Keratinocyte (primary cell): ENCODE results near the gene SLK. TPM values are rescaled to one million over a fixed set of nuclear protein-coding genes. Genes with fewer than 3 reads are reported as not detected.

Experiments
- DNase-seq: peaks from one replicate; pipeline ENCODE4 v3.0.0-alpha.2; 2011; ENCODE audit warnings: low read depth, missing footprints, low spot score
- FAIRE-seq: peaks from 2 replicates; lab custom pipeline; 2011; peaks lifted over from hg19 to GRCh38; lab: Jason Lieb, UNC
- H2AFZ ChIP-seq: 2 replicates; pipeline ENCODE4 v1.6.0; 2012; ENCODE audit warnings: low read length, control low read depth, inconsistent platforms; ENCODE audit not compliant: control insufficient read depth
- H3K27ac ChIP-seq: 2 replicates; pipeline ENCODE4 v1.5.1; 2011; ENCODE audit warnings: low read length; ENCODE audit not compliant: control insufficient read depth, insufficient read depth
- H3K27me3 ChIP-seq: 3 replicates; pipeline ENCODE4 v1.6.0; 2011; ENCODE audit warnings: low read length; ENCODE audit not compliant: control insufficient read depth, insufficient read depth; ENCODE audit errors: extremely low read depth
- H3K36me3 ChIP-seq, 2 experiments: 2 replicates in 1 of 2; 3 replicates in 1 of 2; pipeline ENCODE4 v1.5.1; 2011; ENCODE audit warnings: low read length in 2 of 2, mild to moderate bottlenecking in 1 of 2; ENCODE audit not compliant: control insufficient read depth in 2 of 2, insufficient read depth in 2 of 2; ENCODE audit errors: extremely low read depth in 1 of 2
- H3K4me1 ChIP-seq: 3 replicates; pipeline ENCODE4 v1.5.1; 2011; ENCODE audit warnings: low read length; ENCODE audit not compliant: control insufficient read depth, insufficient read depth; ENCODE audit errors: extremely low read depth
- H3K4me2 ChIP-seq: 3 replicates; pipeline ENCODE4 v1.6.0; 2011; ENCODE audit warnings: low read depth, low read length; ENCODE audit not compliant: control insufficient read depth, insufficient read depth; ENCODE audit errors: extremely low read depth
- H3K4me3 ChIP-seq, 3 experiments: fragments of 200-600 bp in 1 of 3; sonication (generic) in 1 of 3; 2 replicates in 2 of 3; 3 replicates in 1 of 3; pipeline ENCODE4 v1.5.1; 2011 to 2016; ENCODE audit warnings: low read length in 3 of 3, mild to moderate bottlenecking in 3 of 3, control low read depth in 2 of 3, inconsistent platforms in 1 of 3, low read depth in 1 of 3, mixed read lengths in 1 of 3, mixed run types in 1 of 3, moderate library complexity in 1 of 3; ENCODE audit not compliant: control insufficient read depth in 2 of 3, insufficient read depth in 2 of 3; ENCODE audit errors: extremely low read depth in 1 of 3
- H3K79me2 ChIP-seq: 2 replicates; pipeline ENCODE4 v1.6.0; 2012; ENCODE audit warnings: low read length; ENCODE audit not compliant: control insufficient read depth, insufficient read depth
- H3K9ac ChIP-seq: 3 replicates; pipeline ENCODE4 v1.6.0; 2011; ENCODE audit warnings: low read length; ENCODE audit not compliant: control insufficient read depth, insufficient read depth; ENCODE audit errors: extremely low read depth
- H3K9me1 ChIP-seq: 3 replicates; pipeline ENCODE4 v1.6.0; 2011; ENCODE audit warnings: low read length; ENCODE audit not compliant: control insufficient read depth, insufficient read depth; ENCODE audit errors: extremely low read depth
- H3K9me3 ChIP-seq: 2 replicates; pipeline ENCODE4 v1.5.1; 2012; ENCODE audit warnings: low read depth, low read length; ENCODE audit not compliant: control insufficient read depth
- H4K20me1 ChIP-seq: 3 replicates; pipeline ENCODE4 v1.6.0; 2011; ENCODE audit warnings: low read length; ENCODE audit not compliant: control insufficient read depth, insufficient read depth; ENCODE audit errors: extremely low read depth
- CTCF ChIP-seq, 3 experiments: IDR thresholded peaks in 1 of 3; conservative IDR thresholded peaks in 1 of 3; optimal IDR thresholded peaks in 1 of 3; 2 replicates in 2 of 3; 3 replicates in 1 of 3; pipeline versions ENCODE3 to v1.5.1; 2011; ENCODE audit warnings: low read length in 3 of 3, mild to moderate bottlenecking in 3 of 3, moderate library complexity in 2 of 3, control low read depth in 1 of 3, inconsistent platforms in 1 of 3; ENCODE audit not compliant: insufficient read depth in 2 of 3; ENCODE audit errors: extremely low read depth in 1 of 3
- EZH2 ChIP-seq: IDR thresholded peaks from one replicate; pipeline ENCODE4 v1.6.1; 2012; ENCODE audit warnings: inconsistent platforms, mild to moderate bottlenecking, low read length, moderate library complexity
- dilution Hi-C: fragments of 300-500 bp; cut with MboI; formaldehyde crosslinking; loops from one replicate; pipeline ENCODE4 v1.7.0; 2020; ENCODE audit warnings: low sequenced_read_pairs; ENCODE audit not compliant: extremely low pct_ligation_motif_present
- polyA plus RNA-seq, 5 experiments: library from polyadenylated mRNA; depleted of rRNA in 3 of 5; stranded (reverse) in 3 of 5; stranded (forward) in 1 of 5; unstranded in 1 of 5; fragments of >200 nt; gene quantifications; 1 replicate in 1 of 5; 2 replicates in 3 of 5; 3 replicates in 1 of 5; pipeline versions ENCODE4 v1.2.1 to v1.2.3, GENCODE V29; 2011 to 2012; ENCODE audit warnings: missing spikeins in 2 of 5, low read depth in 1 of 5, low replicate concordance in 1 of 5

Gene SLK
- polyA plus RNA-seq, 1 donor (not counting 4 experiments of a cell fraction or from before 2014, with no cell fraction given), result 36.7 TPM

- Histone ChIP-seq H3K9ac (no peak overlapping the region), H3K27ac (no peak overlapping the region), H2AFZ (no peak overlapping the region), H3K27me3 (no peaks in the 10 kb centered on the region), H3K4me1 (no peaks in the 10 kb centered on the region), H3K9me3 (no peaks in the 10 kb centered on the region), H3K4me2 (no peak overlapping the region), H4K20me1 (no peaks in the 10 kb centered on the region), H3K4me3 (no peak overlapping the region), H3K9me1 (no peaks in the 10 kb centered on the region), H3K79me2 (no peaks in the 10 kb centered on the region), H3K36me3 (peaks cover 21 to 38% of the 10 kb centered on the region in 2 experiments)
- DNase-seq (no peak), FAIRE-seq (no peak)
- dilution Hi-C loops, result no loop called here
- no peak for TF ChIP-seq EZH2
- no peak for TF ChIP-seq CTCF (optimal IDR thresholded peaks at IDR 0.05 in 1 of 3, IDR thresholded peaks at IDR 0.05 in 1 of 3, conservative IDR thresholded peaks at IDR 0.05 in 1 of 3; ENCODE audit: extremely low read depth in 1 of 3, insufficient read depth in 2 of 3, low read length in 3 of 3)
Observed at GRCh38 chr10:104025524-104025923, 58.6 kb downstream of the SLK start.

GRCh38 chr10:104026762-104027161 is 59.8 kb downstream of the SLK start:
- DNase-seq (no peak), FAIRE-seq (no peak)
- Histone ChIP-seq H3K4me3 (no peak overlapping the region), H2AFZ (no peak overlapping the region), H3K27ac (no peak overlapping the region), H3K4me1 (no peaks in the 10 kb centered on the region), H3K9ac (no peak overlapping the region), H4K20me1 (peaks cover 4% of the 10 kb centered on the region), H3K27me3 (no peaks in the 10 kb centered on the region), H3K9me3 (no peaks in the 10 kb centered on the region), H3K36me3 (peaks cover 23 to 35% of the 10 kb centered on the region in 2 experiments), H3K4me2 (no peak overlapping the region), H3K9me1 (no peaks in the 10 kb centered on the region), H3K79me2 (no peaks in the 10 kb centered on the region)
- no peak for TF ChIP-seq EZH2
- no peak for TF ChIP-seq CTCF (optimal IDR thresholded peaks at IDR 0.05 in 1 of 3, IDR thresholded peaks at IDR 0.05 in 1 of 3, conservative IDR thresholded peaks at IDR 0.05 in 1 of 3; ENCODE audit: extremely low read depth in 1 of 3, insufficient read depth in 2 of 3, low read length in 3 of 3)
- dilution Hi-C loops, result no loop called here
